Measurements from ENCODE around the gene CACNB3.
A peak's percentile ranks its signal among the peaks of the same experiment; 100 is the strongest.

CACNB3 gene

DNA sequence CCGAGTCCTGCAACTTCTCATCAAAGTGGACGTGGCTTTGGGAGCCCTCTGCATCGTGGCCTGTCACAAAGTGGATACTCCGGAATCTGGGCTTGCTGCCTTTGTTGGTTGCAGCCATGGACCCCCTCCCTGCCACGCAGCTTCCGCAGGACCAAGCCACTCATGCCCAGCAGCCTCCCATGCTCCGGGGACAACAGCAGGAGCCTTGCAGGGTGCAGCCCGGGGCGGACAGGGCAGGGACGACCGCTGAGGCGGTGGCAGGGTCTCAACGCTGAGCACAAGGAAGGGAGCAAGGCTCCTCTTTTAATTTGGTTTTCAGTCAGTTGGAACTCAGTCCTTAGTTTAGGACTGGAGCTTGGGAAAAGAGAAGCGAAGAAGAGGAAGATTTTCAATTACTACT lies 17.3 kb upstream of the CACNB3 start:
- Histone ChIP-seq H3K4me3 (ENCODE audit: low read depth, low read length) (no peak overlapping the region), H3K36me3 (no peaks in the 10 kb centered on the region), H3K27me3 (ENCODE audit: insufficient read depth, low read depth, severe bottlenecking) (no peaks in the 10 kb centered on the region), H3K27ac (no peak overlapping the region), H3K9me3 (ENCODE audit: severe bottlenecking) (peaks cover 3% of the 10 kb centered on the region)
- TF ChIP-seq, protein P1, sequence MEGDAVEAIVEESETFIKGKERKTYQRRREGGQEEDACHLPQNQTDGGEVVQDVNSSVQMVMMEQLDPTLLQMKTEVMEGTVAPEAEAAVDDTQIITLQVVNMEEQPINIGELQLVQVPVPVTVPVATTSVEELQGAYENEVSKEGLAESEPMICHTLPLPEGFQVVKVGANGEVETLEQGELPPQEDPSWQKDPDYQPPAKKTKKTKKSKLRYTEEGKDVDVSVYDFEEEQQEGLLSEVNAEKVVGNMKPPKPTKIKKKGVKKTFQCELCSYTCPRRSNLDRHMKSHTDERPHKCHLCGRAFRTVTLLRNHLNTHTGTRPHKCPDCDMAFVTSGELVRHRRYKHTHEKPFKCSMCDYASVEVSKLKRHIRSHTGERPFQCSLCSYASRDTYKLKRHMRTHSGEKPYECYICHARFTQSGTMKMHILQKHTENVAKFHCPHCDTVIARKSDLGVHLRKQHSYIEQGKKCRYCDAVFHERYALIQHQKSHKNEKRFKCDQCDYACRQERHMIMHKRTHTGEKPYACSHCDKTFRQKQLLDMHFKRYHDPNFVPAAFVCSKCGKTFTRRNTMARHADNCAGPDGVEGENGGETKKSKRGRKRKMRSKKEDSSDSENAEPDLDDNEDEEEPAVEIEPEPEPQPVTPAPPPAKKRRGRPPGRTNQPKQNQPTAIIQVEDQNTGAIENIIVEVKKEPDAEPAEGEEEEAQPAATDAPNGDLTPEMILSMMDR (IDR thresholded peaks at IDR 0.05; ENCODE audit: low read depth, low read length) = no peak
- no peak for DNase-seq

DNA sequence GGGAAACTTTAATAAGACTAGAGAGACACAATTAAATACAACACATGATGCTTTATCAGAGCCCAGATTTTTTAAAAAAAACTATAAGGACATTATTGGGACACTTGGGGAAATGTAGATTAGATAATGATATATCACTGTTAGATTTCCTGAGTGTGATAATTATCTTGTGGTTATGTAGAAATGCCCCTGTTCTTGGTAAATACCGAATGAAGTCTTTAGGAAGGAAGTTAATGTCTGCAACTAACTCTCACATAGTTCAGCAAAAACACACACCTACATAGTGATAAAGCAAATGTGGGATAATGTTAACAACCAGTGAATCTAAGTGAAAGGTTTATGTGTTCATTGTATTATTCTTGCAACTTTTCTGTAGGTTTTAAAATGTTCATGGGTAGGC lies 14.6 kb upstream of the CACNB3 start:
- no peak overlapping the region for H3K27ac ChIP-seq
- TF ChIP-seq, protein P1 (IDR thresholded peaks at IDR 0.05; ENCODE audit: low read depth, low read length) = no peak
- DNase-seq = no peak
- H3K9me3 ChIP-seq (ENCODE audit: severe bottlenecking) = peaks cover 3% of the 10 kb centered on the region
- H3K4me3 ChIP-seq (ENCODE audit: low read depth, low read length) = no peak overlapping the region
- H3K36me3 ChIP-seq = no peaks in the 10 kb centered on the region
- H3K27me3 ChIP-seq (ENCODE audit: insufficient read depth, low read depth, severe bottlenecking) = no peaks in the 10 kb centered on the region

DNA sequence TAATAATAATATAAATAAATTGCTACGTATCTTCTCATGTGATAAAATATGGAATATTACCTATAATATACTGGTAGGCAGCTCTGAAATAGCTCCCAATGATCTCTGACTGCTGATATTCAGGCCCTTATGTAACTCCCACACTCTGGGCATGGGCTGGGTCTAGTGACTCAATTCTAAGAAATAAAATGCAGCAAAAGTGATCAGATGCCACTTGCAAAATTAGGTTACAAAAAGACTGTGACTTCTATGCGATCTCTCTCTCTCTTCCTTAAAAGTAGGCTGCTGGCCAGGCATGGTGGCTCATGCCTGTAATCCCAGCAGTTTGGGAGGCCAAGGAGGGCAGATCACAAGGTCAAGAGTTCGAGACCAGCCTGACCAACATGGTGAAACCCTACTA lies 10.3 kb upstream of the CACNB3 start:
- no peak overlapping the region for H3K27ac ChIP-seq
- DNase-seq = no peak
- peaks cover 3% of the 10 kb centered on the region for H3K9me3 ChIP-seq (ENCODE audit: severe bottlenecking)
- TF ChIP-seq, protein P1 (IDR thresholded peaks at IDR 0.05; ENCODE audit: low read depth, low read length) = no peak
- H3K4me3 ChIP-seq (ENCODE audit: low read depth, low read length) = no peak overlapping the region
- no peaks in the 10 kb centered on the region for H3K27me3 ChIP-seq (ENCODE audit: insufficient read depth, low read depth, severe bottlenecking)
- no peaks in the 10 kb centered on the region for H3K36me3 ChIP-seq

DNA sequence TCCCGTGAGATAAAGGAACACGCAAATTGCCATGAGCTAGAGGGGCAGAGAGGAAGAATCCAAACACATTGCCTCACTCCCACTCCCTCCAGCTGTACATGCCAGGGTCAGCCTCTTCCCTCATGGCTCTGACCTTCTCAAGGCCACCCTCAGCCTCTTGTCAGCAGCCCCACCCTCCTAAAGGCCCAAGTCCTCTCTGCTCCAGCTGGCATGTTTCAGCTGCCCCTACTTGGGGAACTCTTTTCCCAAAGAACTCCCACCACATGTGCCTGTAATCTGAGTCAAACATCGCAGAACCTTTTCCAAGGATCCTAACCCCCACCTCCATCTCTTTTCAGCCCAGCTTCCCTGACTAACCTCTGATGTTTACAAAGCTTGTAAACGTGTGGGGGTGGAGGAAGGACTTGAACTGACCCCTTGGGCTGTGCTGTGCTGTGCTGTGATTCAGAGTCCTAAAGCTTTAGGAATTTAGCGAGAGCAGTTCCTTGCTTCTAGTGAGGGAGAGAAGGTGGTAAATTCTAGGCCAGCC lies 7.3 kb upstream of the CACNB3 start:
- DNase-seq = no peak
- TF ChIP-seq, protein P1 (IDR thresholded peaks at IDR 0.05; ENCODE audit: low read depth, low read length) = no peak
- Histone ChIP-seq H3K36me3 (no peaks in the 10 kb centered on the region), H3K9me3 (ENCODE audit: severe bottlenecking) (no peaks in the 10 kb centered on the region), H3K27ac (no peak overlapping the region), H3K27me3 (ENCODE audit: insufficient read depth, low read depth, severe bottlenecking) (no peaks in the 10 kb centered on the region), H3K4me3 (ENCODE audit: low read depth, low read length) (no peak overlapping the region)

DNA sequence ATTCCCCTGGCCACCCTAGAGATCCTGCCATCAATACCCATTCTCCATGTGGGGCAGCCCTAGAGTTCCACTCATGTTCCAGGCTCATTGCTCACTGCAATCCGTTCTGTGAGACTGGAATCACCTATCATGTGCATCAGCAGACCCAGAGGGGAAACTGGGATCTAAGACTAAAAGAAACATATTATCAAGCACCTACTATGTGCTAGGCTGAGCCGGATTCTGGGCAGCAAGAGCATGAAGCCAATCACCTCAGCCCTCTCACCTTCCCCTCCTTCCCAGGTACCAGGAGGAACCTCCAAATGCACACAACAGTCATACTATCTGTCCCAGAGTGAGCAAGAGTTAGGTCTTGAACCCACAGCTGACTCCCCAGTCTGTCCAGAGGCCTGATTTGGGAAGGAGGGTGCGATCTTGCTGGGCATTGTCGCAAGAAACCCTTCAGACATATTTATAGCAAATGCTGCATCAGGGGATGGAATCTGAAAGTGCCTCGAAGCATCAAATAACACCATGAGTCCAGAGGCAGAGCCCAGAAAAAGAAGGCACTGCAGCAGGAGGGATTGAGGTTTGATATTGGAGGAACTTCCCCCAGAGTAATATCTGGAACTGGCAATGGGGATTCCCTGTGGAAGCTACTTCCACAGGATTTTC lies 6.7 kb upstream of the CACNB3 start:
- Histone ChIP-seq H3K9me3 (ENCODE audit: severe bottlenecking) (no peaks in the 10 kb centered on the region), H3K27ac (no peak overlapping the region), H3K4me3 (ENCODE audit: low read depth, low read length) (no peak overlapping the region), H3K27me3 (ENCODE audit: insufficient read depth, low read depth, severe bottlenecking) (no peaks in the 10 kb centered on the region), H3K36me3 (no peaks in the 10 kb centered on the region)
- TF ChIP-seq, protein P1 (IDR thresholded peaks at IDR 0.05; ENCODE audit: low read depth, low read length) = no peak
- no peak for DNase-seq

DNA sequence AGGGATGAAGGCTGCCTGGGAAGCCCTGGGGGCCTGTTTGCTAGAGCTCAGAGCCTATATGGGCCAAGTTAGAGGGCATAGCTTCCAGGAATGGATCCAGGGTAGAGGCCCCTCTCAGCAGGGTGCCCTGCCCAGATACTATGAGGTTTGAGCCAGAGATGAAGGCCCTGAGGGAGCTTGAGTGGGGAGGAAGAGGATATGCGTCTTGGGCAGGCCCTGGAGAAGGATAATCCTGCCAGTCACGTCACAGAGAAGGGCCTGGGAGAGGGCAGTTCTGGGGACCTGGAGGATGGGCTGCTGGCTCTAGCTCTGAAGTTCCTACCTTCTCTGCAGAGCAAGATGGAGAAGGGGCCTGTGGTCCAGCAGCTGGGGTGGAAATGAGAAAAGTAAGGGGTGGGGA lies 5.9 kb upstream of the CACNB3 start:
- Histone ChIP-seq H3K36me3 (no peaks in the 10 kb centered on the region), H3K4me3 (ENCODE audit: low read depth, low read length) (no peak overlapping the region), H3K27ac (0 out of 2 replicates have a peak overlapping the region, but pooled peaks have one; percentile 12), H3K9me3 (ENCODE audit: severe bottlenecking) (no peaks in the 10 kb centered on the region), H3K27me3 (ENCODE audit: insufficient read depth, low read depth, severe bottlenecking) (no peaks in the 10 kb centered on the region)
- TF ChIP-seq, protein P1 (IDR thresholded peaks at IDR 0.05; ENCODE audit: low read depth, low read length) = no peak
- DNase-seq = no peak
